ENCODE data around the gene LMOD1.

DNA sequence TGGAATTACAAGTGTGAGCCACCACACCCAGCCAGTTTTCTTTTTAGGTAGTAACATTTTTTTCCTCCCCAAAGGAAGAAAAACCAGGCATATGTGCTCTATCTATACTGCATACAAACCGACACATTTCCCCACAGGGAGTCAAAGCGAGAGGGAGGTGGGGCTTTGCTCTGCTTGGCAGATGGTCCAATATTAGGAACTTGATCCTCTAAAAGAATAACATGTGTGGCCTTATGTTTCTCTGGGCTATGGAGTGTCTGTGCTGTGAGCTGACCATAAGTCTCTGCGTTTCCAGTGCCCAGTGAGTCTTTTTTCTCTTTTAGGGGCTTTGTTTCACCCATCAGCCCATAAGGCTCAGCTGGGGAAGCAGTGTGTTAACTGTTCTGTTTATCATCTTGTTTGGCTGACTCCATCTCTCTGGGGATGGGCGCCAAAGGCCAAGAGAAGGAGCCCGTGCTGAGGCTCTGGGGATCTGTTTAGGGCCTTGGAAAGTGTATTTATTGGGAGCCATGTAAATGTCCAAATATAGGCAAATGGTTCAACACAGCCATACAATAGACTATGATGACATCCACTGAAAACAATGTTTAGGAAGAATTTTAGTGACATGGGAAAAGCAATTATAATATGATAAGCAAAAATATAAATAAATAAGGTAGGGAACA, 20.2 kb downstream of the LMOD1 start:
- no peak for TF ChIP-seq GATA3 (IDR thresholded peaks at IDR 0.05; ENCODE audit: low read depth, low read length)
- no peak for TF ChIP-seq GATA2 (IDR thresholded peaks at IDR 0.05; ENCODE audit: low read depth, low read length)
